Endothelial cell (in vitro differentiated cells): Measurements from ENCODE around the gene HGFAC. TPM values are rescaled to one million over a fixed set of nuclear protein-coding genes. Genes with fewer than 3 reads are reported as not detected.

Source experiments
- DNase-seq: peaks from one replicate; pipeline ENCODE4 v3.0.0; 2021; ENCODE audit warnings: low spot score
- H3K27ac Mint-ChIP-seq: one replicate; pipeline ENCODE4 v1.8.0; 2021; ENCODE audit warnings: mixed read lengths, inconsistent platforms; ENCODE audit not compliant: unreplicated experiment
- H3K27me3 Mint-ChIP-seq: one replicate; pipeline ENCODE4 v1.8.0; 2021; ENCODE audit warnings: mild to moderate bottlenecking, moderate library complexity, mixed read lengths, inconsistent platforms; ENCODE audit not compliant: unreplicated experiment
- H3K36me3 Mint-ChIP-seq: one replicate; pipeline ENCODE4 v1.8.0; 2021; ENCODE audit warnings: mild to moderate bottlenecking, low read depth, mixed read lengths, inconsistent platforms; ENCODE audit not compliant: unreplicated experiment
- H3K4me1 Mint-ChIP-seq: one replicate; pipeline ENCODE4 v1.8.0; 2021; ENCODE audit warnings: mild to moderate bottlenecking, mixed read lengths, inconsistent platforms; ENCODE audit not compliant: unreplicated experiment
- H3K4me3 Mint-ChIP-seq: one replicate; pipeline ENCODE4 v1.8.0; 2021; ENCODE audit warnings: mild to moderate bottlenecking, mixed read lengths, inconsistent platforms; ENCODE audit not compliant: unreplicated experiment
- H3K9me3 Mint-ChIP-seq: one replicate; pipeline ENCODE4 v1.8.0; 2021; ENCODE audit warnings: mixed read lengths, inconsistent platforms; ENCODE audit not compliant: unreplicated experiment
- total RNA-seq: library from RNA; stranded (reverse); fragmentation: NEBNext Ultra II Directional; extraction: Animal tissue kit (Norgen Biotek cat#: 25700); gene quantifications from one replicate; pipeline ENCODE4 v1.2.1, GENCODE V29; 2021; ENCODE audit not compliant: unreplicated experiment
- TF ChIP-seq, protein P1 (sequence below): fragments of 200-600 bp; sonication (generic); IDR thresholded peaks from one replicate; pipeline ENCODE4 v1.5.0; 2021; ENCODE audit warnings: antibody characterized with exemption; ENCODE audit not compliant: unreplicated experiment

The HGFAC gene
- total RNA-seq, 1 donor from 2014 or later: 2.4 TPM

DNA sequence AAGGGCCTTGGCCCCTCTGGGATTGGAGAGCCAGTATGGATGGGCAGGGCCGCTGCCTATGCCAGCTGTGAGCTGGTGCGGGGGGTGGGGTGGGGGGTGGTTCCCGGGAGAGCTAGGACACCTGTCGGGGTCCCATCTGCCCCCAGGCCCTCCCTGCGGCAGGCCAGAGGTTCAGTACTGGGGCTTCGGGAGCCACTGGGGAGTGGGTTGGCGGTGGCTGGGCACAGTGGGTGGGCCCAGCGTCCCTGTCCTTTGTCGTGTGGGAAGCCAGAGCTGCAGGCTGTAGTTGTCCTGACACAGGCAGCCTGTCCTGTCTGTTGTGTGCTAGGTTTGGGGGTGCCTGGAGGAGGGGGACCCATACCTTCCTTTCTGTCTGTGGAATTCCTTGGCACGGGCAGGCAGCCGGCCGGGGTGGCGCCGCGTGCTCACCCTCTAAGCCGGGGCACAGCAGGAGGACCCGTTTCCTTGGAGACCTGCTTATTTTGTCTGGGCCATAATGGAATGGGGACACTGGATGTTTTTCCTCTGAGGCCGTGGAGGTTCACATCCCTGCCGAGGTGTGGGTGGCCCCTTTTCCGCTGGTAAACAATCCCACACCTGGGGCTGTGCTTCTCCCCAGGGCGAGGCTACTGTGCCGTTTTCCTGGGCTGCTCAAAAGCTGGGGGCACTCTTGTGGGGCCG is 36.1 kb downstream of the HGFAC start:
- Mint-ChIP-seq H3K4me3 (no peak overlapping the region), H3K36me3 (no peaks in the 10 kb centered on the region), H3K27ac (no peak overlapping the region), H3K27me3 (peaks cover 3% of the 10 kb centered on the region), H3K9me3 (no peaks in the 10 kb centered on the region), H3K4me1 (no peaks in the 10 kb centered on the region)
- TF ChIP-seq, protein P1, sequence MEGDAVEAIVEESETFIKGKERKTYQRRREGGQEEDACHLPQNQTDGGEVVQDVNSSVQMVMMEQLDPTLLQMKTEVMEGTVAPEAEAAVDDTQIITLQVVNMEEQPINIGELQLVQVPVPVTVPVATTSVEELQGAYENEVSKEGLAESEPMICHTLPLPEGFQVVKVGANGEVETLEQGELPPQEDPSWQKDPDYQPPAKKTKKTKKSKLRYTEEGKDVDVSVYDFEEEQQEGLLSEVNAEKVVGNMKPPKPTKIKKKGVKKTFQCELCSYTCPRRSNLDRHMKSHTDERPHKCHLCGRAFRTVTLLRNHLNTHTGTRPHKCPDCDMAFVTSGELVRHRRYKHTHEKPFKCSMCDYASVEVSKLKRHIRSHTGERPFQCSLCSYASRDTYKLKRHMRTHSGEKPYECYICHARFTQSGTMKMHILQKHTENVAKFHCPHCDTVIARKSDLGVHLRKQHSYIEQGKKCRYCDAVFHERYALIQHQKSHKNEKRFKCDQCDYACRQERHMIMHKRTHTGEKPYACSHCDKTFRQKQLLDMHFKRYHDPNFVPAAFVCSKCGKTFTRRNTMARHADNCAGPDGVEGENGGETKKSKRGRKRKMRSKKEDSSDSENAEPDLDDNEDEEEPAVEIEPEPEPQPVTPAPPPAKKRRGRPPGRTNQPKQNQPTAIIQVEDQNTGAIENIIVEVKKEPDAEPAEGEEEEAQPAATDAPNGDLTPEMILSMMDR: no peak
- no peak for DNase-seq

DNA sequence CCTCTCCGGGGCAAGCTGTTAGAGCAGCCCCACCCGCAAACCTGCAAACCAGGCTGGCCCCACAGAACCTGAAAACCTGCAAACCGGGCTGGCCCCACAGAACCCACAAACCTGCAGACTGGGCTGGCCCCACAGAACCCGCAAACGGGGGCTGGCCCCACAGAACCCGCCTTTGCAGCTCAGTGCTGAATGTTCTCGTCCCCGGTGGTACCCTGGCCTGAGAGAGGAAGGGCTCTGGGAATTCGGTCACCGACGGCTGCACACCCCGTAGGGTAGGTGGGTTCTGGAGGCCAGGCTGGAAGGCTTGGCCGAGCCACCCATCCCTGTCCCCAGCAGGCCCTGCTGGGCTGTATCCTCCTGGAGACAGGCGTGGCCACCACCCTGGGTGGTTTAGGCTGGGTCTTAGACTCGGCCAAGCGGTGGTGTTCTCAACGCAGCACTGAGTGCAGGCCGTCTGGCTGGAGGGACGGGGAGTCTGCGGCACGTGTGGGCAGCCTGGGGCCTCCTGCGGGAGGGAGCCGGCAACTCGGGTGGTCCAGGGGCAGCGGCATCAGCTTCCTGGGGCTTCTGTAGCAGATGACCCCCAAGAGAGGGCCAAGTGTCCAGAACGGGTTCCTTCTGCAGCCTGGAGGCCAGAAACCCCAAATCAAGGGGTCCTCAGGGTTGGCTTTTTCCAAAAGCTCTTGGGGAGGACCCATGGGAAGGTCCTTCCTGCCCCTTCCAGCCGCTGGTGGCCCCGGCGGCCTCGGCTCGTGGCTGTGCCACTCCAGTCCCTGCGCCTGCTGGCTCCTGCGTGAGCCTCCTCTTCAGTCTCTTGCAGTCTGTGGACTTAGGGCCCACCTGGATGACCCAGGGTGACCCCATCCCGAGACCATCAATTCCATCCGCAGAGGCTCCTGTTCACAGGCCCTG is 36.9 kb downstream of the HGFAC start:
- Mint-ChIP-seq H3K27ac (no peak overlapping the region), H3K4me3 (no peak overlapping the region), H3K9me3 (no peaks in the 10 kb centered on the region), H3K27me3 (peaks cover 3% of the 10 kb centered on the region), H3K4me1 (no peaks in the 10 kb centered on the region), H3K36me3 (no peaks in the 10 kb centered on the region)
- TF ChIP-seq, protein P1: no peak
- no peak for DNase-seq

DNA sequence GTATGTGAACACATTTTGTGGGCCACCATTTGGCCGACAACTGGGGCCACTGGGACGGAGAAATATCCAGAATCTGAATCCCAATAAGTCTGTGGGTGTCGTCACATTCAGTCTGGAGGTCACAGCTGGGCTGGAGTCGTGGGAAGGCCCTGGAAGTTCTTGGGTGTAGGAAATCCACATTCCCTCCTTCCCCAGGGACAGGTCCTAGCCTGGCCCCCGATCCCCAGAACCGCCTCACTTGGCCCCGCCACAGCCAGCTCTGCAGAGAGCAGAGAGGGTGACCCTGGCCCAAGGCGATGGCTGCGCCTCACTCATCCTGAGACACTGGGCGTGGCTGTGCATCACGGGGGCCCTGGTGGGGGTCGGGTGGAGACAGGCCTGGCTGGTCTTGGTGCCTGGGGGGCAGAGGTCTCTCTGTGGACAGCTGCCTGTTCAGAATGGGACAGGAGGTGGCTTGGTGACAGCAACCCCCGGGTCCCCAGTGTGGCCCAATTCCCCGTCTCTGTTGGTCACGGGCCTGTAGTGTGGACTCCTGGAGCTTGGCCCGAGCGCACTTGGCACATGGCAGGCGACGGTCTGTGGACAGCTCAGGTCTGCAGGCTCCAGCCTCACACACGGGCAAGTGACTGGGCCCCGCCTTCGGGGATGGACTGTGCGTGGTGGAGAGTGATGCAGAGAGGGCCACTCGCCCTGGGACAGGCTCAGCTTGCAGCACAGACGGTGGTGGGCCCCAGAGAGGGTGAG is 37.8 kb downstream of the HGFAC start:
- no peak for DNase-seq
- Mint-ChIP-seq H3K4me1 (no peaks in the 10 kb centered on the region), H3K27me3 (peaks cover 4% of the 10 kb centered on the region), H3K27ac (no peak overlapping the region), H3K4me3 (no peak overlapping the region), H3K9me3 (no peaks in the 10 kb centered on the region), H3K36me3 (no peaks in the 10 kb centered on the region)
- TF ChIP-seq, protein P1: no peak

DNA sequence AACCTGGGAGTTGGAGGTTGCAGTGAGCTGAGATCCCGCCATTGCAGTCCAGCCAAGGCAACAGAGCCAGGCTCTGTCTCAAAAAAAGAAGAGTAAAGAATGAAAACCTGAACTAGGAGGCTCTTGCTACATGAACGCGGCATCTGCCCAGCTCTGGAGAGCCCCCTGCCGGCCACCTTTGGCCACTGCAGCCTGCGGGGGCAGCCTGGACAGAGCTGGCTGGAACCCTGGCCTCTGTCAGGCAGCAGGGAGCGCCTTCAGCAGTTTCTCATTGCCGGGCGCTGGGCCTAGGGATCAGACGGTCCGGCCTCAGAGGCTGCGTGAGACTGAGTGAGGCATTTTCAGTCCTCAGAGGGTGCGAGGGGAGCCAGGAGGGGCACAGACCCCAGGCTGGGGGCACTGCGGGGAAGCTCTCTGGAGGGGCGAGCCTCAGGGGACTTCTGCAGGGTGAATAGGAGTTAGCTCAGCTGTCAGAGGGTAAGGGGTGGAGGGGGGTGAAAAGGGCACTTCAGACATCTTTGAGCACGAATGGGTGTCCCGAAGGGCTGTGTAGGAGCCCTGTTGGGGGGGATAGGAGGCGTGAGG is 38.9 kb downstream of the HGFAC start:
- Mint-ChIP-seq H3K27ac (no peak overlapping the region), H3K4me3 (no peak overlapping the region), H3K4me1 (no peaks in the 10 kb centered on the region), H3K27me3 (peaks cover 4% of the 10 kb centered on the region), H3K36me3 (no peaks in the 10 kb centered on the region), H3K9me3 (no peaks in the 10 kb centered on the region)
- TF ChIP-seq, protein P1: peak; percentile 99
- peak; percentile 98 for DNase-seq
